HG03103 (cell line): ENCODE data around the gene RRP12.
"Not testable (repeated sequence)": the region's sequence is repeated elsewhere in the genome, so short reads cannot be mapped to it uniquely, and the experiment has no call there.

Experiments
- ATAC-seq: cut with Tn5 transposase; IDR thresholded peaks from one replicate; pipeline ENCODE4 v1.9.1; 2021; ENCODE audit warnings: low read depth; ENCODE audit not compliant: unreplicated experiment

The RRP12 gene

GRCh38 chr10:97371696-97372095 lies 29.4 kb downstream of the RRP12 start:
- no peak for ATAC-seq

DNA sequence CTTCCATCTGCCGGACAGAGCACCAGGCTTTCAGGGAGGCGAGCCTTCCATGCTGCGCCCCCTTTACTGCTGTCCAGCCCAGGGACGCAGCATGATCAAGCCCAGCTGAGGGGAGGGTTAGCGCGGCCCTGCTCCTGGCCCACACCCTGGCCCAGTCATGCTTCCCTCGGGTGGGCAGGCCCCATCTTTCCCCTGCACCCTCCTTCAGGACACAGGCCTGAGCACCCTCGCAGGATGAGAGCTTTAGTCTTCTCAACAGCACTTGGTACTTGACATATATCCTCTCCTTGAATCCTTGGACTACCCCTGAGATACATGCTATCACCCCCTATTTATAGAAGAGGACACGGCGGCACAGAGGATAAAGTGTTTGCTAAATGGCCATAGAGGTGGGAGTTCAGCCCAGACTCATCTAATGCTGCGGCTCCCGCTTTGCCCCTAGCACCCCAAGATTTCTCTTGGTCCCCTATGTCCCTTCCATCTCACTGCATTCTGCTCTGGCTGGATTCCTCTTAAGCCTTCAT lies 34.0 kb downstream of the RRP12 start:
- ATAC-seq = no peak

DNA sequence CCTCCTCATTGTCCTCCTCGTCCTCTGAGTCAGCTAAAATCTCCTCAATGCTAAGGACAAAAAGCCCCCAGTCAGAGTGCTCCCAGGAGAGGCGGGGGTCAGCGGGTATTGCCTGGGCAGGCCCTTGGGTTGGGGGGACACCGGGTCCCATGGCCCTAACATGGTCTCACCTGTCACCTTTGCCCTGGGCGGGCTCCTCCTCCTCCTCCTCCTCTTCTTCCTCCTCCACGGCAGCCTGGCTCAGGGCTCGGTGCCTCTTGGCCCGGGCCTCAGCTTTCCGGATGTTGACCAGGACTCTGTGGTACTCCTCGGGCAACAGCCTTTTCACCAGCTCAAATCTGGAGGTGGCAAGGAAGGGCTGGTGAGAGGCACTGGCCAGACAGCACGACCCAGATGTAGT lies 34.6 kb downstream of the RRP12 start:
- no peak for ATAC-seq

GRCh38 chr10:97365761-97366351 lies 35.3 kb downstream of the RRP12 start:
- no peak for ATAC-seq

GRCh38 chr10:97363071-97363470 lies 38.1 kb downstream of the RRP12 start:
- no peak for ATAC-seq

- ATAC-seq = no peak
Observed at GRCh38 chr10:97362310-97363033, 38.7 kb downstream of the RRP12 start.

DNA sequence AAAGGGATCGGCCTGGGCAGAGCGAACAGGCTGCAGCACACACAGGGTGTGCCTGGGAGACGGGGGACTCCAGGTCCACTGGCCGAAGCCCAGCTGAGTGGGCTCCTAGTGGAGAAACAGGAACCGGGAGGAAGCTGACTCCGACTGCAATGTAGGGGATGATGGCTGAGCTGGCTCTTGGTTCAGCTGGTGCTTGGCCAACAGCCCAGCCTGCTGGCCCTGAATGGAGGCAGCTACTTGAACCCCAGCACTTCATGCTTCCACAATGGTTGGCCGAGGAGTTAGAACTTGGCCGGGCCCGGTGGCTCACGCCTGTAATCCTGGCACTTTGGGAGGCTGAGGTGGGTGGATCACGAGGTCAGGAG lies 39.6 kb downstream of the RRP12 start:
- no peak for ATAC-seq

- ATAC-seq = no peak
Observed at GRCh38 chr10:97360705-97361536, 40.2 kb downstream of the RRP12 start.

GRCh38 chr10:97358781-97359180 lies 42.4 kb downstream of the RRP12 start:
- ATAC-seq = no peak

DNA sequence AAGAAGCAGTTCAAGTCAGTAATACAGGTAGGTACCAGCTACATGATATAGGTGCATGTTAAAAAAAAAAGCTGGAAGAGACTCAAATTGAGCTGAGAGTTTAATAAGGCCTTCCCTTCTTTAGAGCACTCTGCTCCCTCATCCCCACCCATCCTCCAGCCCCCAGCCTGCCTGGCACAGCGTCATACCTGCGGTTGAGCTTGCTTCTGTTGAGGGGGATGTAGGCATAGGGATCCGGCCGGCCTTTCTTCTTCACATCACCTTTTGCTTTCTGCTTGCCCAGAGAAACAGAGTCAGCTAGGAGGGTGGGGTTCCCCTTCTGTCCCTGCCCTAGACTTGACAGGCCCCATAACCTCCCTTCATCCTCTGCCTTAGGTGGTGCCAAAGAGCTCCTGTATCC lies 42.8 kb downstream of the RRP12 start:
- no peak for ATAC-seq

DNA sequence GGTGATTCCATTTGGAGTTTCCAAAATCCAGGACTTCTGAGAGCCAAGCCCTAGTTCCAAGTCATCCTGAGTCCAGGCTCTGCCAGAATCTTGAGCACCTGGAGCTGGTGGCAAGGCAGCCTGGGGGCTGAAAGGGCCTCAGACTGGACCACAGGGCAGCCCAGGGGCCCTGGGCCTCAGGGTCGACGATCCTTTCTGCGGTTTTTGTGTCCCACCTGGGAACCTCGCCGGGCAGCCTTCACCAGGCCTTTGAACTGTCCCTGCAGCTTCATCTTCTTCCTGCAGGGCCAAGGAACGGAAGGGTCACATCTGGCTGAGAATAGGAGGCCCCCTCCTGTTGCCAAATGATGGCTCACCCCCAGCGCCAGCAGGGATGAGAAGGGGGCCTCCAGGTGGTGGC lies 44.2 kb downstream of the RRP12 start:
- ATAC-seq = no peak

- ATAC-seq = no peak
Observed at GRCh38 chr10:97356318-97356914, 44.7 kb downstream of the RRP12 start.

GRCh38 chr10:97355571-97355975 lies 45.6 kb downstream of the RRP12 start:
- no peak for ATAC-seq

DNA sequence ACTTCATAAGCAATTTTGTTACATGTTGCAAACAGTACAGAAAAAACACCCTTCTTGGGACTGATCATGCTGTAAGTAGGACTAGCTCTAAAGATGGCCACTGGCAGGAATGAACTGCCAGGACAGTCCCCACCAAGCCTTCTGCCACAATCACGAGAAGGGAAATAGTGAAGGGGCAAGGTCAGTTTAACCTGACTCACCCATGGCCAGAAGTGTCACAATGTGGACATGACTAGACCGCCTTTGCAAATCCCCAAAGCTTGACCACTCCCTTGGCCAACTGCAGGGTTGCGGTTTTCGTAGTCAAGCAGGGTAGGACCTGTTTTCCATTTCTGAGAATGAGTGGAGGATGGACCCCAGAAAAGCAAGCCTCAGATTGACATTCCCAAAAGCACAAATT lies 47.2 kb downstream of the RRP12 start:
- ATAC-seq = no peak

DNA sequence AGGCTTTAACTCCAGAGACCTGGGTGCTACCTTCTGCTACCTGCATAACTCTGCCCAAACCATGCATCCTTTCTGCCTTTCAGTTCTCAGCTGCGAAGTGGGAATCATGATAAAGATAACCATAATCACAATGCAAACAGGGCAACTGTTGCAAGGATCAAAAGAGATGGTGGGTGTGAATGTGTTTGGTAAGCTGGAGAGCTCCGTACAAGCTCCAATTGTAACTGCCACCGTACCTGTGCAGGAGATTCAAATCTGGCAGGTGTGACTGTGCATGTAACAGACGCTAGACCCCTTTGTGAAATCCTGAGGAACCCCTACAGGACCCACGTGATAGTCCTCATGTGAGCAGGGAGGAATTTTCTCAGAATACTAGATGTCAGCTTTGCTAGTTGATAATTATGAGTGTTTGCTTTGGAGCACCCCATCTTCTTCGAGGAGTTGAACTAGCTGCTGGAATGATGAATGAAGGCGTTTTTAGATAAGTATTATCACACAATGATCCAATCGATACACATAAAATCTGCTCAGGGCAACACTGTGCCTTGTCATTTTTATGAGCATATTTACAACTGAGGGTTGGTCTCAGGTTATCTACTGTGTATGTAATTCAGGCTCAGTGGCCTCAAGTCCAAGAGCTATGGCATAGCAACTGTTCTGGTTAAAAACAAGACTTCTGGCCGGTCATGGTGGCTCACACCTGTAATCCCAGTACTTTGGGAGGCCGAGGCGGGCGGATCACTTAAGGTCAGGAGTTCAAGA lies 51.2 kb downstream of the RRP12 start:
- ATAC-seq = no peak

DNA sequence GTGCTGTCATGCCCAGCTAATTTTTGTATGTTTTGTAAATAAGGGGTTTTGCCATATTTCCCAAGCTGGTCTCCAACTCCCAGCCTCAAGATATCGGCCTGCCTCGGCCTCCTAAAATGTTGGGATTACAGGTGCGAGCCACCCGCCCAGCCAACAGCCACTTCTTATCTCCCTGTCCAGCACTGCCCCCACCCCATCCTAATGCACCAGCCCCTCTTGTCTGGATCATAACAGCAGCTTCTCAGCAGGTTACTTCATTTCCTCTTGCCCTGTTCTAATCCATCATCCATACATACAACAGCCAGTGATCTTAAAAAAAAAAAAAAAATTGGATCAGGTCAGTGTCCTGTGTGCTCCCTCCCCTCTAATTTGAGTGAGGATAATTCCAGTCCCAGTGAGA lies 53.8 kb downstream of the RRP12 start:
- no peak for ATAC-seq

GRCh38 chr10:97343664-97344063 lies 57.5 kb downstream of the RRP12 start:
- not testable (repeated sequence) for ATAC-seq

GRCh38 chr10:97341416-97341815 lies 59.7 kb downstream of the RRP12 start:
- ATAC-seq = no peak

- ATAC-seq = no peak
Observed at GRCh38 chr10:97338041-97338440, 63.1 kb downstream of the RRP12 start.
